ENCODE results near the gene RPS6KA2. TPM values are rescaled to one million over a fixed set of nuclear protein-coding genes. Genes with fewer than 3 reads are reported as not detected.

RPS6KA2 gene
- total RNA-seq, 3 donors from 2014 or later, result 2.8 to 6.2 (median 6.0) TPM

- Mint-ChIP-seq H3K36me3 (ENCODE audit: insufficient read depth) (no peaks in the 10 kb centered on the region), H3K4me1 (ENCODE audit: low read depth) (no peaks in the 10 kb centered on the region), H3K4me3 (no peak overlapping the region), H3K27me3 (ENCODE audit: low read depth) (peaks cover 2% of the 10 kb centered on the region), H3K9me3 (no peaks in the 10 kb centered on the region)
- no peak for ATAC-seq
- DNase-seq, result no peak
Observed at GRCh38 chr6:166605752-166606151, 21.3 kb downstream of the RPS6KA2 start.

- no peak for DNase-seq
- Mint-ChIP-seq H3K4me3 (no peak overlapping the region), H3K36me3 (ENCODE audit: insufficient read depth) (no peaks in the 10 kb centered on the region), H3K27me3 (ENCODE audit: low read depth) (peaks cover 2% of the 10 kb centered on the region), H3K9me3 (no peaks in the 10 kb centered on the region), H3K4me1 (ENCODE audit: low read depth) (no peaks in the 10 kb centered on the region)
- ATAC-seq, result no peak
Observed at GRCh38 chr6:166604911-166605310, 22.1 kb downstream of the RPS6KA2 start.

- Mint-ChIP-seq H3K27me3 (ENCODE audit: low read depth) (peaks cover 2% of the 10 kb centered on the region), H3K4me3 (no peak overlapping the region), H3K9me3 (no peaks in the 10 kb centered on the region), H3K36me3 (ENCODE audit: insufficient read depth) (no peaks in the 10 kb centered on the region), H3K4me1 (ENCODE audit: low read depth) (no peaks in the 10 kb centered on the region)
- no peak for DNase-seq
- no peak for ATAC-seq
Observed at GRCh38 chr6:166604328-166604727, 22.7 kb downstream of the RPS6KA2 start.

- ATAC-seq, result no peak
- peaks cover 2% of the 10 kb centered on the region for H3K27me3 Mint-ChIP-seq (ENCODE audit: low read depth)
- DNase-seq, result no peak
- no peak overlapping the region for H3K4me3 Mint-ChIP-seq
- no peaks in the 10 kb centered on the region for H3K4me1 Mint-ChIP-seq (ENCODE audit: low read depth)
- no peaks in the 10 kb centered on the region for H3K9me3 Mint-ChIP-seq
- H3K36me3 Mint-ChIP-seq (ENCODE audit: insufficient read depth), result peaks cover 4% of the 10 kb centered on the region
Observed at GRCh38 chr6:166603043-166603690, 23.9 kb downstream of the RPS6KA2 start.

GRCh38 chr6:166601956-166602355, 25.1 kb downstream of the RPS6KA2 start:
- peaks cover 4% of the 10 kb centered on the region for H3K36me3 Mint-ChIP-seq (ENCODE audit: insufficient read depth)
- DNase-seq, result no peak
- no peaks in the 10 kb centered on the region for H3K9me3 Mint-ChIP-seq
- no peaks in the 10 kb centered on the region for H3K4me1 Mint-ChIP-seq (ENCODE audit: low read depth)
- ATAC-seq, result no peak
- no peak overlapping the region for H3K4me3 Mint-ChIP-seq
- H3K27me3 Mint-ChIP-seq (ENCODE audit: low read depth), result peaks cover 2% of the 10 kb centered on the region

GRCh38 chr6:166600931-166601330, 26.1 kb downstream of the RPS6KA2 start:
- ATAC-seq, result no peak
- Mint-ChIP-seq H3K27me3 (ENCODE audit: low read depth) (peaks cover 2% of the 10 kb centered on the region), H3K9me3 (no peaks in the 10 kb centered on the region), H3K4me1 (ENCODE audit: low read depth) (no peaks in the 10 kb centered on the region), H3K36me3 (ENCODE audit: insufficient read depth) (peaks cover 4% of the 10 kb centered on the region), H3K4me3 (no peak overlapping the region)
- no peak for DNase-seq

GRCh38 chr6:166599205-166599604, 27.8 kb downstream of the RPS6KA2 start:
- H3K4me1 Mint-ChIP-seq (ENCODE audit: low read depth), result no peaks in the 10 kb centered on the region
- H3K27me3 Mint-ChIP-seq (ENCODE audit: low read depth), result peaks cover 2% of the 10 kb centered on the region
- peaks cover 4% of the 10 kb centered on the region for H3K36me3 Mint-ChIP-seq (ENCODE audit: insufficient read depth)
- no peak overlapping the region for H3K4me3 Mint-ChIP-seq
- ATAC-seq (no peak), DNase-seq (no peak)
- H3K9me3 Mint-ChIP-seq, result no peaks in the 10 kb centered on the region

- H3K4me3 Mint-ChIP-seq, result no peak overlapping the region
- no peaks in the 10 kb centered on the region for H3K4me1 Mint-ChIP-seq (ENCODE audit: low read depth)
- ATAC-seq (no peak), DNase-seq (no peak)
- peaks cover 4% of the 10 kb centered on the region for H3K36me3 Mint-ChIP-seq (ENCODE audit: insufficient read depth)
- no peaks in the 10 kb centered on the region for H3K27me3 Mint-ChIP-seq (ENCODE audit: low read depth)
- no peaks in the 10 kb centered on the region for H3K9me3 Mint-ChIP-seq
Observed at GRCh38 chr6:166598441-166599138, 28.5 kb downstream of the RPS6KA2 start.

GRCh38 chr6:166597711-166598440, 29.2 kb downstream of the RPS6KA2 start:
- no peaks in the 10 kb centered on the region for H3K9me3 Mint-ChIP-seq
- ATAC-seq, result no peak
- no peak for DNase-seq
- no peaks in the 10 kb centered on the region for H3K27me3 Mint-ChIP-seq (ENCODE audit: low read depth)
- H3K4me1 Mint-ChIP-seq (ENCODE audit: low read depth), result no peaks in the 10 kb centered on the region
- no peak overlapping the region for H3K4me3 Mint-ChIP-seq
- H3K36me3 Mint-ChIP-seq (ENCODE audit: insufficient read depth), result peaks cover 4% of the 10 kb centered on the region

- no peak for DNase-seq
- Mint-ChIP-seq H3K36me3 (ENCODE audit: insufficient read depth) (peaks cover 4% of the 10 kb centered on the region), H3K4me1 (ENCODE audit: low read depth) (no peaks in the 10 kb centered on the region), H3K4me3 (no peak overlapping the region), H3K9me3 (no peaks in the 10 kb centered on the region), H3K27me3 (ENCODE audit: low read depth) (no peaks in the 10 kb centered on the region)
- ATAC-seq, result no peak
Observed at GRCh38 chr6:166596776-166597507, 30.1 kb downstream of the RPS6KA2 start.

- Mint-ChIP-seq H3K9me3 (no peaks in the 10 kb centered on the region), H3K27me3 (ENCODE audit: low read depth) (no peaks in the 10 kb centered on the region), H3K36me3 (ENCODE audit: insufficient read depth) (peaks cover 4% of the 10 kb centered on the region), H3K4me1 (ENCODE audit: low read depth) (no peaks in the 10 kb centered on the region), H3K4me3 (no peak overlapping the region)
- no peak for DNase-seq
- no peak for ATAC-seq
Observed at GRCh38 chr6:166595949-166596348, 31.1 kb downstream of the RPS6KA2 start.

GRCh38 chr6:166595061-166595780, 31.8 kb downstream of the RPS6KA2 start:
- Mint-ChIP-seq H3K4me1 (ENCODE audit: low read depth) (no peaks in the 10 kb centered on the region), H3K4me3 (no peak overlapping the region), H3K36me3 (ENCODE audit: insufficient read depth) (peaks cover 4% of the 10 kb centered on the region), H3K27me3 (ENCODE audit: low read depth) (no peaks in the 10 kb centered on the region), H3K9me3 (no peaks in the 10 kb centered on the region)
- ATAC-seq (no peak), DNase-seq (no peak)

- peaks cover 17% of the 10 kb centered on the region for H3K4me1 Mint-ChIP-seq (ENCODE audit: low read depth)
- no peaks in the 10 kb centered on the region for H3K9me3 Mint-ChIP-seq
- ATAC-seq (no peak), DNase-seq (no peak)
- H3K27me3 Mint-ChIP-seq (ENCODE audit: low read depth), result no peaks in the 10 kb centered on the region
- H3K36me3 Mint-ChIP-seq (ENCODE audit: insufficient read depth), result no peaks in the 10 kb centered on the region
- H3K4me3 Mint-ChIP-seq, result no peak overlapping the region
Observed at GRCh38 chr6:166592821-166593220, 34.2 kb downstream of the RPS6KA2 start.

Data from activated T-cell treated with anti-CD3 and anti-CD28 coated beads, Interleukin-2, amount 50 U/mL, for 4 hours (primary cell).